Transverse colon (tissue), 4 donors: ENCODE results near the gene CMTM6. TPM values are rescaled to one million over a fixed set of nuclear protein-coding genes. Genes with fewer than 3 reads are reported as not detected.

Experiments used
- DNase-seq: peaks from one replicate; pipeline ENCODE4 v3.0.0-alpha.2; 2019
- H3K27ac ChIP-seq, 4 donors: fragments of 200-600 bp; sonication (generic); 2 replicates each; pipeline ENCODE4 v1.5.1; 2016 to 2018; ENCODE audit warnings: inconsistent platforms in 4 of 4
- H3K27me3 ChIP-seq: fragments of 200-600 bp; sonication (generic); 2 replicates; pipeline ENCODE4 v1.5.1; 2017; ENCODE audit warnings: inconsistent platforms
- H3K36me3 ChIP-seq, 4 donors: fragments of 200-600 bp; sonication (generic); 2 replicates each; pipeline ENCODE4 v1.5.1; 2017 to 2019; ENCODE audit warnings: inconsistent platforms in 4 of 4
- H3K4me1 ChIP-seq, 4 donors: fragments of 200-600 bp; sonication (generic); 2 replicates each; pipeline ENCODE4 v1.5.1; 2017 to 2020; ENCODE audit warnings: inconsistent platforms in 4 of 4
- H3K4me3 ChIP-seq, 4 donors: fragments of 200-600 bp; sonication (generic); 1 replicate in 1 of 4; 2 replicates in 3 of 4; pipeline versions ENCODE4 v1.5.1 to v1.6.1; 2017 to 2019; ENCODE audit warnings: inconsistent platforms in 4 of 4
- H3K9me3 ChIP-seq, 2 donors: fragments of 200-600 bp; sonication (generic); 2 replicates each; pipeline ENCODE4 v1.5.1; 2017 to 2019; ENCODE audit warnings: inconsistent platforms in 2 of 2
- EP300 ChIP-seq: sonication (generic); formaldehyde crosslinking; IDR thresholded peaks from one replicate; pipeline ENCODE4 v1.6.1; 2017; ENCODE audit warnings: antibody characterized with exemption, low read depth
- POLR2A ChIP-seq: fragments of 450-650 bp; IDR thresholded peaks from one replicate; pipeline ENCODE4 v1.6.1; 2016; ENCODE audit warnings: antibody characterized with exemption, mild to moderate bottlenecking, moderate library complexity
- POLR2AphosphoS5 ChIP-seq, 3 donors: sonication (generic); formaldehyde crosslinking; IDR thresholded peaks; one replicate each; pipeline ENCODE4 v1.6.1; 2016; ENCODE audit warnings: antibody characterized with exemption in 3 of 3
- WGBS, 2 donors: methylation state at CpG; one replicate each; pipeline ENCODE4 v1.1.5; 2018; ENCODE audit warnings: low coverage in 1 of 2; 5-methylcytosine and 5-hydroxymethylcytosine counted together
- in situ Hi-C, 4 donors: fragments of 200-750 bp; cut with MboI; loops; one replicate each; pipeline versions ENCODE4 v1.15.0 to v1.15.1; 2017; ENCODE audit warnings: low sequenced_read_pairs in 3 of 4, low pct_ligation_motif_present in 1 of 4, low pct_unique_long_range_greater_than_20kb in 1 of 4
- intact Hi-C: fragments of 100-400 bp; cut with DNase I; formaldehyde crosslinking; loops from one replicate; pipeline ENCODE4 v1.15.1; 2023; ENCODE audit warnings: low total_unique reads
- total RNA-seq, 4 donors: library from RNA; depleted of rRNA; stranded (reverse); fragments of >200 nt; gene quantifications; one replicate each; pipeline ENCODE4 v1.1.0, GENCODE V29; 2016
- TF ChIP-seq, protein P1 (sequence below), 5 experiments: fragments of 200-600 bp in 3 of 5; fragments of 450-650 bp in 2 of 5; sonication (generic) in 3 of 5; IDR thresholded peaks; 1 replicate in 2 of 5; 2 replicates in 3 of 5; pipeline ENCODE4 v1.5.1; 2016 to 2017; ENCODE audit warnings: antibody characterized with exemption in 5 of 5, inconsistent platforms in 3 of 5, mild to moderate bottlenecking in 2 of 5, moderate library complexity in 1 of 5

The CMTM6 gene
- total RNA-seq, 4 donors from 2014 or later, result 13.8 to 68.9 (median 43.6) TPM

DNA sequence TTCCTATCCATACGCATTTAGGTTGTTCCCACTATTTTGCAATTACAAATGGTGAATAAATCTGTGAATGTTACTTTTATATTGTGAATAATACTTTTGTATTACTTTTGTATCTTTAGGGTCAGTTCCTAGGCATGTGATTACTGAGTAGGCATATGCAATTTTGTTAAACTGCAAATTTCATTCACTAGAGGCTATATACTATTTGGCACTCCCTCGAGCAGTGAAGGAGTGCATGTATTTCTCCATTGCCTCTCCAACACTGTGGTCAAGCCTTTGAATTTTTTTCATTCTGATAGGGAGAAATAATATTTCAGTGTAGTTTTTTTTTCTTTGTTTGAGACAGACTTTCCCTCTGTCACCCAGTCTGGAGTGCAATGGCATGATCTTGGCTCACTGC, 8.4 kb upstream of the CMTM6 start:
- Histone ChIP-seq H3K27me3 (no peaks in the 10 kb centered on the region), H3K9me3 (no peaks in the 10 kb centered on the region), H3K27ac (no peak overlapping the region), H3K36me3 (no peaks in the 10 kb centered on the region), H3K4me1 (peaks cover 0 to 4% (median 1%) of the 10 kb centered on the region in 4 donors), H3K4me3 (no peak overlapping the region)
- no peak for DNase-seq
- WGBS, 2 donors, result 86% methylated on average over 2 of the region's 2 CpGs
- intact Hi-C loops, result no loop called here
- in situ Hi-C loops, result loop anchor here in 2 of 4 donors (5.0 to 25.0 kb wide), 3 partner anchors 156 to 426 kb away; partner anchors contain the start of gene CNOT10 (in 1 of the 2)
- TF ChIP-seq EP300 (no peak), POLR2AphosphoS5 (IDR thresholded peaks at IDR 0.05) (no peak), POLR2A (no peak)
- TF ChIP-seq, protein P1, sequence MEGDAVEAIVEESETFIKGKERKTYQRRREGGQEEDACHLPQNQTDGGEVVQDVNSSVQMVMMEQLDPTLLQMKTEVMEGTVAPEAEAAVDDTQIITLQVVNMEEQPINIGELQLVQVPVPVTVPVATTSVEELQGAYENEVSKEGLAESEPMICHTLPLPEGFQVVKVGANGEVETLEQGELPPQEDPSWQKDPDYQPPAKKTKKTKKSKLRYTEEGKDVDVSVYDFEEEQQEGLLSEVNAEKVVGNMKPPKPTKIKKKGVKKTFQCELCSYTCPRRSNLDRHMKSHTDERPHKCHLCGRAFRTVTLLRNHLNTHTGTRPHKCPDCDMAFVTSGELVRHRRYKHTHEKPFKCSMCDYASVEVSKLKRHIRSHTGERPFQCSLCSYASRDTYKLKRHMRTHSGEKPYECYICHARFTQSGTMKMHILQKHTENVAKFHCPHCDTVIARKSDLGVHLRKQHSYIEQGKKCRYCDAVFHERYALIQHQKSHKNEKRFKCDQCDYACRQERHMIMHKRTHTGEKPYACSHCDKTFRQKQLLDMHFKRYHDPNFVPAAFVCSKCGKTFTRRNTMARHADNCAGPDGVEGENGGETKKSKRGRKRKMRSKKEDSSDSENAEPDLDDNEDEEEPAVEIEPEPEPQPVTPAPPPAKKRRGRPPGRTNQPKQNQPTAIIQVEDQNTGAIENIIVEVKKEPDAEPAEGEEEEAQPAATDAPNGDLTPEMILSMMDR (IDR thresholded peaks at IDR 0.05), result no peak

DNA sequence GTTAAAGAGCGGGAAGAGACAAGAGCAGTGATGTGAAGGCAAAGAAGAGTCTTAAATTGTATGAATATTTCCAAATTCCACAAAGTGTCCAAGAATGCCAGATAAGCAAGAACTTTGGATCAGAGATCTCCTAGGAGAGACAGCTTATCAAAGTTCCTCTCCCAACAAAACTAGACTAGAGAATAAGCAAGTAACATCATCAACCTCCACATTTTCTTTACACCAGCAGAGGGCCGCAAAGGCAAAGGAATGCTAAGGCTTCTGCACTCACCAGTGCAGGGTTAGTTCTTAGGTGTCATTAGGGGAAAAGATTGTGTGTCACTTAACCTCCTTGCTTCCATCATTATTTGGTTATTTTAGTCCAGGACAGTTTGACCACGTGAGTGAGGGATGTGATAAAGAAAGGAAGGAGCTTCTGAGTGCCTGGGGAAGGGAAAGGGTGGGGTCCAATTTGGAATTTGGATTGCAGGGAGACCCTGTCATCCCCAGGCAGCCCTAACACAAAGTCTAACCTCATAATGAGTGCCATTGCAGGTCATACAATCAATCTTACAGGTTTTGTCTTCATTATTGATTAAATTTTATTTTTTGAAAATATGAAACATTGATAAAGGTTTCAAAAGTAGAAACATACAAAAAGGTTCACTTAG, 7.5 kb upstream of the CMTM6 start:
- no peak overlapping the region for H3K4me3 ChIP-seq
- H3K4me1 ChIP-seq, result peaks cover 0 to 4% (median 1%) of the 10 kb centered on the region in 4 donors
- no peak overlapping the region for H3K27ac ChIP-seq
- in situ Hi-C loops, result loop anchor here in 2 of 4 donors (5.0 to 25.0 kb wide), 3 partner anchors 157 to 427 kb away; partner anchors contain the start of gene CNOT10 (in 1 of the 2)
- no peaks in the 10 kb centered on the region for H3K27me3 ChIP-seq
- no peaks in the 10 kb centered on the region for H3K9me3 ChIP-seq
- WGBS, 2 donors, result 27 to 30% methylated on average over 3 of the region's 3 CpGs
- no peaks in the 10 kb centered on the region for H3K36me3 ChIP-seq
- DNase-seq, result peak; percentile 67
- intact Hi-C loops, result no loop called here
- TF ChIP-seq, protein P1 (IDR thresholded peaks at IDR 0.05), result peak; percentile 59 to 84 (median 63)
- no peak for TF ChIP-seq EP300

DNA sequence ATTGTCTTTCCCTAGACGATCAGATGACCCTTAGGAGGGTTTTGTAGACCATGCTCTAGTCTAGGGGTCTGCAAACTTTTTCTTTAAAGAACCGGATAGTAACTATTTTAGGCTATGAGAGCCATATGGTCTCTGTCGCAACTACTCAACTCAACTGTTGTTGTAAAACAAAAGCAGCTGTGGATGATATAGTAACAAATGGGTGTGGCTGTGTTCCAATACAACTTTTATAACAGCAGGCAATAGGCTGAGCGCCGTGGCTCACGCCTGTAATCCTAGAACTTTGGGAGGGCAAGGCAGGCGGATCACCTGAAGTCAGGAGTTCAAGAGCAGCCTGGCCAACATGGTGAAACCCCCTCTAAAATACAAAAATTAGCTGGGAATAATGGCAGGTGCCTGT, 6.1 kb upstream of the CMTM6 start:
- in situ Hi-C loops (loop anchor here (5.0 to 25.0 kb wide), 4 partner anchors 154 to 429 kb away; partner anchors contain the start of gene CNOT10 (in 1 of the 4)), intact Hi-C loops (loop anchor here (5.0 kb wide), 1 partner anchor 154 kb away; no protein-coding TSS in a partner anchor)
- Histone ChIP-seq H3K4me3 (no peak overlapping the region), H3K4me1 (peaks cover 0 to 4% (median 0%) of the 10 kb centered on the region in 4 donors), H3K36me3 (no peaks in the 10 kb centered on the region), H3K27ac (peak overlapping the region in 1 of 4 donors; percentile 22), H3K27me3 (no peaks in the 10 kb centered on the region), H3K9me3 (no peaks in the 10 kb centered on the region)
- TF ChIP-seq EP300 (no peak), POLR2A (no peak), POLR2AphosphoS5 (IDR thresholded peaks at IDR 0.05) (no peak)
- TF ChIP-seq, protein P1 (IDR thresholded peaks at IDR 0.05), result no peak
- peak; percentile 57 for DNase-seq
- WGBS, 2 donors, result 32 to 40% methylated on average over 5 to 7 of the region's 7 CpGs

DNA sequence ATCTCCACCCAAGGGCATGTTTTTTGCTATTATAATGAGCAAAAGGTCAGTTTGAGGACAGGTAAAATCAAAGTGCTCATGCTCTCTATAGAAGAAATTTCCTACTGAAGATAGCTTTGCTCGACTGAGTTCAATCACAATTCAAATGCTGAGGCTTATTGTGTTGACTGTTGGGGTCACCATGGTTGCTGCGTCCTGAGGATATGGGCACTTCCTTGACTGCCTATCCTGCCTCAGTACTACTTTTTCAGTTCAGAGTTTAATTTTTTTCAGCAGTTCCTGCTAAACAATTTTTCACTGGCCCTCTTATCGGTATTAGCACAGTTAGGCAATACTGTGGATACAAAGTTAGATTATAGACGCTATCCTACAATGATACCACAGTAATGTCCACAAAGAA, 3.8 kb upstream of the CMTM6 start:
- Histone ChIP-seq H3K27ac (no peak overlapping the region), H3K9me3 (no peaks in the 10 kb centered on the region), H3K36me3 (no peaks in the 10 kb centered on the region), H3K27me3 (no peaks in the 10 kb centered on the region), H3K4me1 (peaks cover 4 to 12% (median 6%) of the 10 kb centered on the region in 4 donors), H3K4me3 (no peak overlapping the region)
- no peak for DNase-seq
- intact Hi-C loops (loop anchor here (5.0 kb wide), 1 partner anchor 156 kb away; no protein-coding TSS in a partner anchor), in situ Hi-C loops (loop anchor here (5.0 to 25.0 kb wide), 4 partner anchors 156 to 431 kb away; partner anchors contain the start of gene CNOT10 (in 1 of the 4))
- WGBS, 2 donors, result 79 to 100% methylated on average over 2 to 4 of the region's 4 CpGs
- no peak for TF ChIP-seq POLR2A
- no peak for TF ChIP-seq EP300
- TF ChIP-seq, protein P1 (IDR thresholded peaks at IDR 0.05), result no peak
- no peak for TF ChIP-seq POLR2AphosphoS5 (IDR thresholded peaks at IDR 0.05)
